G401.6 (cell line): ENCODE data around the gene GGCX.

Source experiments
- FAIRE-seq: peaks from 2 replicates; lab custom pipeline; 2012; peaks lifted over from hg19 to GRCh38; lab: Jason Lieb, UNC

GGCX gene

GRCh38 chr2:85541753-85542457, 19.4 kb downstream of the GGCX start:
- FAIRE-seq, result no peak

- no peak for FAIRE-seq
Observed at GRCh38 chr2:85541262-85541661, 20.0 kb downstream of the GGCX start.

- FAIRE-seq, result no peak
Observed at GRCh38 chr2:85540133-85540648, 21.1 kb downstream of the GGCX start.

- no peak for FAIRE-seq
Observed at GRCh38 chr2:85539361-85540132, 21.7 kb downstream of the GGCX start.

GRCh38 chr2:85538507-85539360, 22.6 kb downstream of the GGCX start, which contains the start of gene MAT2A:
TSS of gene MAT2A (plus strand) at chr2:85539168. CDS start at chr2:85539288, 120 bp downstream.
- peak; percentile 3 for FAIRE-seq

GRCh38 chr2:85537600-85538506, 23.4 kb downstream of the GGCX start:
- no peak for FAIRE-seq

- FAIRE-seq, result no peak
Observed at GRCh38 chr2:85536479-85536878, 24.8 kb downstream of the GGCX start.

GRCh38 chr2:85534881-85535280, 26.4 kb downstream of the GGCX start:
- FAIRE-seq, result no peak

GRCh38 chr2:85534099-85534498, 27.2 kb downstream of the GGCX start:
- FAIRE-seq, result no peak

GRCh38 chr2:85531589-85531988, 29.7 kb downstream of the GGCX start:
- FAIRE-seq, result no peak

GRCh38 chr2:85529809-85530208, 31.5 kb downstream of the GGCX start:
- FAIRE-seq, result no peak

- FAIRE-seq, result no peak
Observed at GRCh38 chr2:85528355-85528754, 32.9 kb downstream of the GGCX start.

- no peak for FAIRE-seq
Observed at GRCh38 chr2:85527787-85528186, 33.5 kb downstream of the GGCX start.

GRCh38 chr2:85525567-85525966, 35.7 kb downstream of the GGCX start:
- FAIRE-seq, result no peak

- FAIRE-seq, result no peak
Observed at GRCh38 chr2:85525029-85525428, 36.3 kb downstream of the GGCX start.

- no peak for FAIRE-seq
Observed at GRCh38 chr2:85524336-85524908, 36.9 kb downstream of the GGCX start.

GRCh38 chr2:85523903-85524335, 37.4 kb downstream of the GGCX start:
- no peak for FAIRE-seq

- FAIRE-seq, result no peak
Observed at GRCh38 chr2:85523062-85523902, 38.0 kb downstream of the GGCX start.

- FAIRE-seq, result no peak
Observed at GRCh38 chr2:85522090-85522647, 39.1 kb downstream of the GGCX start.
